GM12878 (cell line): ENCODE results near the gene JMY. TPM values are rescaled to one million over a fixed set of nuclear protein-coding genes. Genes with fewer than 3 reads are reported as not detected.

ENCODE experiments used
- ATAC-seq: fragments of 200-7000 bp; cut with Tn5 transposase; 3 replicates; pipeline ENCODE4 v1.9.1; 2020; ENCODE audit warnings: mild to moderate bottlenecking, moderate library complexity
- BruUV-seq: library from RNA; stranded (reverse); fragments of 400-500 nt; replicated peaks from 2 replicates; lab custom pipeline; 2021; lab: Mats Ljungman, UMichigan
- CTCF ChIA-PET: fragments of 300-600 bp; sonication (Branson Sonifier 250); formaldehyde crosslinking; extraction: SDS; loops from one replicate; lab custom pipeline; 2021; ENCODE audit warnings: inconsistent platforms; lab: Yijun Ruan, JAX
- POLR2A ChIA-PET: fragments of 350-600 bp; formaldehyde crosslinking; extraction: SDS; loops from one replicate; lab custom pipeline; 2021; ENCODE audit warnings: inconsistent platforms; lab: Charles Lee
- RAD21 ChIA-PET: fragments of 300-600 bp; sonication (Branson Sonifier 250); formaldehyde crosslinking; loops from one replicate; lab custom pipeline; 2023; ENCODE audit warnings: antibody characterized with exemption; ENCODE audit not compliant: unreplicated experiment; lab: Charles Lee
- SMC1A ChIA-PET: fragments of 300-600 bp; sonication (Branson Sonifier 250); formaldehyde crosslinking; loops from one replicate; lab custom pipeline; 2023; ENCODE audit not compliant: unreplicated experiment, uncharacterized antibody; lab: Charles Lee
- DNase-seq: peaks from one replicate; pipeline ENCODE4 v3.0.0-alpha.2; 2011; ENCODE audit warnings: low read depth, low spot score
- FAIRE-seq: peaks from 3 replicates; lab custom pipeline; 2011; peaks lifted over from hg19 to GRCh38; lab: Jason Lieb, UNC
- H2AFZ ChIP-seq: 2 replicates; pipeline ENCODE4 v1.6.0; 2011; ENCODE audit warnings: low read depth, low read length, control low read depth; ENCODE audit not compliant: control insufficient read depth
- H3K27ac ChIP-seq: 2 replicates; pipeline ENCODE4 v1.5.1; 2011; ENCODE audit warnings: control low read depth; ENCODE audit not compliant: control insufficient read depth, insufficient read depth
- H3K27me3 ChIP-seq, 2 experiments: replicated peaks in 1 of 2; 2 replicates each; pipeline versions ENCODE4 v1.6.0 to v1.6.1; 2011; ENCODE audit warnings: low read length in 1 of 2; ENCODE audit not compliant: control insufficient read depth in 2 of 2, insufficient read depth in 2 of 2
- H3K36me3 ChIP-seq, 2 experiments: 2 replicates each; pipeline ENCODE4 v1.5.1; 2011; ENCODE audit warnings: low read length in 1 of 2; ENCODE audit not compliant: control insufficient read depth in 2 of 2, insufficient read depth in 2 of 2
- H3K4me1 ChIP-seq: 2 replicates; pipeline ENCODE4 v1.6.1; 2011; ENCODE audit warnings: mild to moderate bottlenecking, low read length, moderate library complexity, mixed read lengths; ENCODE audit not compliant: control insufficient read depth, insufficient read depth
- H3K4me2 ChIP-seq: 2 replicates; pipeline ENCODE4 v1.6.0; 2011; ENCODE audit warnings: control low read depth; ENCODE audit not compliant: control insufficient read depth, insufficient read depth
- H3K4me3 ChIP-seq: fragments of 200-600 bp; sonication (generic); 2 replicates; pipeline ENCODE4 v1.5.1; 2016
- H3K79me2 ChIP-seq: 2 replicates; pipeline ENCODE4 v1.6.0; 2011; ENCODE audit warnings: low read length; ENCODE audit not compliant: control insufficient read depth, insufficient read depth
- H3K9ac ChIP-seq: 2 replicates; pipeline ENCODE4 v1.8.0; 2011; ENCODE audit warnings: low read length, control low read depth, mixed read lengths; ENCODE audit not compliant: control insufficient read depth, insufficient read depth
- H3K9me3 ChIP-seq: replicated peaks from 3 replicates; pipeline ENCODE4 v1.5.1; 2011; ENCODE audit warnings: mild to moderate bottlenecking, low read length; ENCODE audit not compliant: control insufficient read depth, insufficient read depth
- H4K20me1 ChIP-seq: 2 replicates; pipeline ENCODE4 v1.6.0; 2011; ENCODE audit not compliant: control insufficient read depth, insufficient read depth
- BCL11A ChIP-seq: IDR thresholded peaks from 2 replicates; pipeline ENCODE4 v1.6.1; 2011; ENCODE audit warnings: low read depth, low read length
- CBX5 ChIP-seq: sonication (generic); IDR thresholded peaks from 2 replicates; pipeline ENCODE4 v1.6.1; 2016; ENCODE audit warnings: low read depth, moderate library complexity, mild to moderate bottlenecking, inconsistent platforms
- CEBPB ChIP-seq, 2 experiments: fragments of 150-350 bp in 1 of 2; IDR thresholded peaks; 2 replicates each; pipeline ENCODE4 v1.6.1; 2012 to 2014; ENCODE audit warnings: low read depth in 2 of 2, low read length in 2 of 2, borderline replicate concordance in 1 of 2, inconsistent platforms in 1 of 2
- IKZF1 ChIP-seq: fragments of 450-650 bp; conservative IDR thresholded peaks from 2 replicates; pipeline ENCODE4 v1.6.1; 2017; ENCODE audit warnings: antibody characterized with exemption, mild to moderate bottlenecking
- IKZF2 ChIP-seq, 2 experiments: fragments of 450-650 bp; IDR thresholded peaks; 2 replicates each; pipeline ENCODE4 v1.6.1; 2017; ENCODE audit warnings: mild to moderate bottlenecking in 2 of 2, moderate library complexity in 2 of 2
- LARP7 ChIP-seq: fragments of 450-650 bp; IDR thresholded peaks from 2 replicates; pipeline ENCODE4 v1.6.1; 2017; ENCODE audit warnings: mild to moderate bottlenecking
- MEF2B ChIP-seq: fragments of 450-650 bp; IDR thresholded peaks from 2 replicates; pipeline ENCODE4 v1.6.1; 2018; ENCODE audit warnings: mild to moderate bottlenecking, moderate library complexity; ENCODE audit not compliant: partially characterized antibody, poor library complexity, severe bottlenecking
- MLLT1 ChIP-seq: fragments of 450-650 bp; IDR thresholded peaks from 2 replicates; pipeline ENCODE4 v1.6.1; 2016; ENCODE audit warnings: mild to moderate bottlenecking
- PAX5 ChIP-seq: IDR thresholded peaks from 2 replicates; pipeline ENCODE4 v1.6.1; 2011; ENCODE audit warnings: low read depth, low read length, borderline replicate concordance
- SIX5 ChIP-seq: IDR thresholded peaks from 2 replicates; pipeline ENCODE4 v1.6.1; 2011; ENCODE audit warnings: mild to moderate bottlenecking, low read depth, low read length, moderate library complexity; ENCODE audit not compliant: severe bottlenecking
- SUPT20H ChIP-seq: IDR thresholded peaks from 2 replicates; pipeline ENCODE4 v1.6.1; 2011; ENCODE audit warnings: low read depth, mild to moderate bottlenecking, low read length, moderate library complexity, borderline replicate concordance; ENCODE audit not compliant: control insufficient read depth
- TCF3 ChIP-seq: IDR thresholded peaks from 2 replicates; pipeline ENCODE4 v1.6.1; 2012; ENCODE audit warnings: low read depth, mild to moderate bottlenecking, low read length, borderline replicate concordance; ENCODE audit not compliant: insufficient read depth
- ZBTB4 ChIP-seq: fragments of 450-650 bp; formaldehyde crosslinking; IDR thresholded peaks from 2 replicates; pipeline ENCODE4 v1.4.0; 2022; ENCODE audit warnings: mild to moderate bottlenecking, moderate library complexity
- ZBTB40 ChIP-seq: fragments of 450-650 bp; IDR thresholded peaks from 2 replicates; pipeline ENCODE4 v1.6.1; 2016; ENCODE audit warnings: mild to moderate bottlenecking, moderate library complexity, borderline replicate concordance
- WGBS: methylation state at CpG from one replicate; pipeline ENCODE4 v1.1.6; 2016; ENCODE audit warnings: low lambda C conversion rate; ENCODE audit not compliant: insufficient replicate concordance, insufficient coverage; ENCODE audit errors: missing lambda C conversion rate; 5-methylcytosine and 5-hydroxymethylcytosine counted together
- in situ Hi-C: fragments of 300-500 bp; cut with MboI; formaldehyde crosslinking; loops from 9 replicates; pipeline ENCODE4 v1.14.3; 2018; ENCODE audit warnings: mixed read lengths
- intact Hi-C: fragments of 100-400 bp; cut with micrococcal nuclease; formaldehyde crosslinking; loops from one replicate; pipeline ENCODE4 v1.14.2; 2022; ENCODE audit not compliant: unreplicated experiment
- polyA plus RNA-seq, 11 experiments: library from polyadenylated mRNA; depleted of rRNA in 4 of 11; unstranded in 6 of 11; stranded (reverse) in 5 of 11; fragments of >200 nt; fragmentation: Nextera tagmentation in 4 of 11; fragmentation: Illumina TruSeq in 1 of 11; extraction: Ambion mirVana in 4 of 11; extraction: Trizol in 1 of 11; gene quantifications; 1 replicate in 1 of 11; 2 replicates in 10 of 11; pipeline versions ENCODE4 v1.2.1 to v1.2.3, GENCODE V29; 2011 to 2016; ENCODE audit warnings: inconsistent platforms in 2 of 11, missing spikeins in 2 of 11, low read depth in 1 of 11
- total RNA-seq, 4 experiments: library from RNA; depleted of rRNA in 3 of 4; stranded (reverse); fragments of >200 nt in 3 of 4; fragmentation: Illumina TruSeq in 1 of 4; extraction: Trizol in 1 of 4; gene quantifications; 2 replicates each; pipeline versions ENCODE4 v1.2.1 to v1.2.3, GENCODE V29; 2013 to 2021

The JMY gene
- total and polyA plus RNA-seq, 10 of the 15 experiments (the other 5 are each of a cell fraction or from before 2014, with no cell fraction given): 0.63 to 4.8 (median 2.4) TPM

GRCh38 chr5:79302454-79302853 is 66.5 kb downstream of the JMY start (continued):
- no peak for TF ChIP-seq ZBTB40
- no peak for TF ChIP-seq IKZF1
- no peak for TF ChIP-seq SIX5

- Histone ChIP-seq H3K9ac (no peak overlapping the region), H3K4me3 (no peak overlapping the region), H3K4me1 (no peaks in the 10 kb centered on the region), H3K27me3 (no peaks in the 10 kb centered on the region), H4K20me1 (no peaks in the 10 kb centered on the region), H3K9me3 (no peaks in the 10 kb centered on the region), H3K36me3 (peaks cover 0 to 5% of the 10 kb centered on the region in 2 experiments; a peak in 2 of 4 replicates), H3K4me2 (no peak overlapping the region), H3K27ac (no peak overlapping the region), H3K79me2 (no peaks in the 10 kb centered on the region), H2AFZ (no peak overlapping the region)
- SMC1A ChIA-PET: interaction anchor here (0.7 to 2.2 kb wide), 2 partner anchors 10 to 130 kb away, joined by 3 to 5 read pairs; no protein-coding TSS in a partner anchor
- POLR2A ChIA-PET: no interaction called here
- ATAC-seq (no peak), DNase-seq (no peak), FAIRE-seq (no peak)
- BruUV-seq: no TSS peak
- RAD21 ChIA-PET: no interaction called here
- intact Hi-C loops: no loop called here
- WGBS: 100% methylated on average over 1 of the region's 1 CpG
- CTCF ChIA-PET: interaction anchor here (0.8 to 1.5 kb wide), 2 partner anchors 158 to 173 kb away, joined by 3 read pairs; no protein-coding TSS in a partner anchor
- in situ Hi-C loops: no loop called here
- TF ChIP-seq PAX5: no peak
- no peak for TF ChIP-seq MLLT1
- no peak for TF ChIP-seq CEBPB (IDR thresholded peaks at IDR 0.05; ENCODE audit: borderline replicate concordance in 1 of 2, low read depth in 2 of 2, low read length in 2 of 2)
- no peak for TF ChIP-seq TCF3
- no peak for TF ChIP-seq MEF2B
- no peak for TF ChIP-seq BCL11A
- TF ChIP-seq SUPT20H: no peak
- no peak for TF ChIP-seq ZBTB4
- no peak for TF ChIP-seq IKZF2 (IDR thresholded peaks at IDR 0.05)
- TF ChIP-seq LARP7: no peak
- TF ChIP-seq CBX5: no peak
Observed at GRCh38 chr5:79305706-79306105, 69.8 kb downstream of the JMY start.
